ENCODE results near the gene POLN.

DNA sequence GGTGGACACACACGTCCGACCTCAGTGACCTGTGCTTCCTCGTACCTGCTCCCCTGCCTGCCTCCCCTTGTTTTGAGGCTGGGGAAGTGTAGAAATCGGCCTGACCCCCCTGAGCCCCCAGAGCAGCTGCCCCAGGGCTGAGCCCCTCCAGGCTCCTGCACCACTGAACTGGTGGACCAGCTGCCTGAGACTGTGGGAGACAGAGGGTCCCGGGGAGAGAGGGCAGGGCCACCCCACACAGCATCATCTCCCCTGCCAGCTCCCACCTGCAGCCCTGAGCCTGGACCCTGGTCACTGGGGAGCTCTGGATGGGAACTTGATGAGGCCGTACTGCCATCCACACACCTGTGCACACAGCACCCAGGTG, 197.8 kb downstream of the POLN start:
- TF ChIP-seq EZH2 (IDR thresholded peaks at IDR 0.05; ENCODE audit: low read depth, unreplicated experiment) = no peak
- TF ChIP-seq, protein P1, sequence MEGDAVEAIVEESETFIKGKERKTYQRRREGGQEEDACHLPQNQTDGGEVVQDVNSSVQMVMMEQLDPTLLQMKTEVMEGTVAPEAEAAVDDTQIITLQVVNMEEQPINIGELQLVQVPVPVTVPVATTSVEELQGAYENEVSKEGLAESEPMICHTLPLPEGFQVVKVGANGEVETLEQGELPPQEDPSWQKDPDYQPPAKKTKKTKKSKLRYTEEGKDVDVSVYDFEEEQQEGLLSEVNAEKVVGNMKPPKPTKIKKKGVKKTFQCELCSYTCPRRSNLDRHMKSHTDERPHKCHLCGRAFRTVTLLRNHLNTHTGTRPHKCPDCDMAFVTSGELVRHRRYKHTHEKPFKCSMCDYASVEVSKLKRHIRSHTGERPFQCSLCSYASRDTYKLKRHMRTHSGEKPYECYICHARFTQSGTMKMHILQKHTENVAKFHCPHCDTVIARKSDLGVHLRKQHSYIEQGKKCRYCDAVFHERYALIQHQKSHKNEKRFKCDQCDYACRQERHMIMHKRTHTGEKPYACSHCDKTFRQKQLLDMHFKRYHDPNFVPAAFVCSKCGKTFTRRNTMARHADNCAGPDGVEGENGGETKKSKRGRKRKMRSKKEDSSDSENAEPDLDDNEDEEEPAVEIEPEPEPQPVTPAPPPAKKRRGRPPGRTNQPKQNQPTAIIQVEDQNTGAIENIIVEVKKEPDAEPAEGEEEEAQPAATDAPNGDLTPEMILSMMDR (conservative IDR thresholded peaks at IDR 0.05; ENCODE audit: low read depth in 2 of 2) = no peak
- TF ChIP-seq POLR2AphosphoS5 (IDR thresholded peaks at IDR 0.05; ENCODE audit: low read depth) = no peak
- no peak for TF ChIP-seq CREB1 (CRISPR knock-in tag; IDR thresholded peaks at IDR 0.05; ENCODE audit: low read depth)
- TF ChIP-seq EZH2phosphoT487 (IDR thresholded peaks at IDR 0.05; ENCODE audit: unreplicated experiment) = no peak
- TF ChIP-seq JUNB (IDR thresholded peaks at IDR 0.05; ENCODE audit: unreplicated experiment) = no peak
- TF ChIP-seq, protein P2, sequence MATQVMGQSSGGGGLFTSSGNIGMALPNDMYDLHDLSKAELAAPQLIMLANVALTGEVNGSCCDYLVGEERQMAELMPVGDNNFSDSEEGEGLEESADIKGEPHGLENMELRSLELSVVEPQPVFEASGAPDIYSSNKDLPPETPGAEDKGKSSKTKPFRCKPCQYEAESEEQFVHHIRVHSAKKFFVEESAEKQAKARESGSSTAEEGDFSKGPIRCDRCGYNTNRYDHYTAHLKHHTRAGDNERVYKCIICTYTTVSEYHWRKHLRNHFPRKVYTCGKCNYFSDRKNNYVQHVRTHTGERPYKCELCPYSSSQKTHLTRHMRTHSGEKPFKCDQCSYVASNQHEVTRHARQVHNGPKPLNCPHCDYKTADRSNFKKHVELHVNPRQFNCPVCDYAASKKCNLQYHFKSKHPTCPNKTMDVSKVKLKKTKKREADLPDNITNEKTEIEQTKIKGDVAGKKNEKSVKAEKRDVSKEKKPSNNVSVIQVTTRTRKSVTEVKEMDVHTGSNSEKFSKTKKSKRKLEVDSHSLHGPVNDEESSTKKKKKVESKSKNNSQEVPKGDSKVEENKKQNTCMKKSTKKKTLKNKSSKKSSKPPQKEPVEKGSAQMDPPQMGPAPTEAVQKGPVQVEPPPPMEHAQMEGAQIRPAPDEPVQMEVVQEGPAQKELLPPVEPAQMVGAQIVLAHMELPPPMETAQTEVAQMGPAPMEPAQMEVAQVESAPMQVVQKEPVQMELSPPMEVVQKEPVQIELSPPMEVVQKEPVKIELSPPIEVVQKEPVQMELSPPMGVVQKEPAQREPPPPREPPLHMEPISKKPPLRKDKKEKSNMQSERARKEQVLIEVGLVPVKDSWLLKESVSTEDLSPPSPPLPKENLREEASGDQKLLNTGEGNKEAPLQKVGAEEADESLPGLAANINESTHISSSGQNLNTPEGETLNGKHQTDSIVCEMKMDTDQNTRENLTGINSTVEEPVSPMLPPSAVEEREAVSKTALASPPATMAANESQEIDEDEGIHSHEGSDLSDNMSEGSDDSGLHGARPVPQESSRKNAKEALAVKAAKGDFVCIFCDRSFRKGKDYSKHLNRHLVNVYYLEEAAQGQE (IDR thresholded peaks at IDR 0.05; ENCODE audit: unreplicated experiment) = no peak
- TF ChIP-seq STAT1 (IDR thresholded peaks at IDR 0.05; ENCODE audit: unreplicated experiment) = no peak
- TF ChIP-seq, protein P3, sequence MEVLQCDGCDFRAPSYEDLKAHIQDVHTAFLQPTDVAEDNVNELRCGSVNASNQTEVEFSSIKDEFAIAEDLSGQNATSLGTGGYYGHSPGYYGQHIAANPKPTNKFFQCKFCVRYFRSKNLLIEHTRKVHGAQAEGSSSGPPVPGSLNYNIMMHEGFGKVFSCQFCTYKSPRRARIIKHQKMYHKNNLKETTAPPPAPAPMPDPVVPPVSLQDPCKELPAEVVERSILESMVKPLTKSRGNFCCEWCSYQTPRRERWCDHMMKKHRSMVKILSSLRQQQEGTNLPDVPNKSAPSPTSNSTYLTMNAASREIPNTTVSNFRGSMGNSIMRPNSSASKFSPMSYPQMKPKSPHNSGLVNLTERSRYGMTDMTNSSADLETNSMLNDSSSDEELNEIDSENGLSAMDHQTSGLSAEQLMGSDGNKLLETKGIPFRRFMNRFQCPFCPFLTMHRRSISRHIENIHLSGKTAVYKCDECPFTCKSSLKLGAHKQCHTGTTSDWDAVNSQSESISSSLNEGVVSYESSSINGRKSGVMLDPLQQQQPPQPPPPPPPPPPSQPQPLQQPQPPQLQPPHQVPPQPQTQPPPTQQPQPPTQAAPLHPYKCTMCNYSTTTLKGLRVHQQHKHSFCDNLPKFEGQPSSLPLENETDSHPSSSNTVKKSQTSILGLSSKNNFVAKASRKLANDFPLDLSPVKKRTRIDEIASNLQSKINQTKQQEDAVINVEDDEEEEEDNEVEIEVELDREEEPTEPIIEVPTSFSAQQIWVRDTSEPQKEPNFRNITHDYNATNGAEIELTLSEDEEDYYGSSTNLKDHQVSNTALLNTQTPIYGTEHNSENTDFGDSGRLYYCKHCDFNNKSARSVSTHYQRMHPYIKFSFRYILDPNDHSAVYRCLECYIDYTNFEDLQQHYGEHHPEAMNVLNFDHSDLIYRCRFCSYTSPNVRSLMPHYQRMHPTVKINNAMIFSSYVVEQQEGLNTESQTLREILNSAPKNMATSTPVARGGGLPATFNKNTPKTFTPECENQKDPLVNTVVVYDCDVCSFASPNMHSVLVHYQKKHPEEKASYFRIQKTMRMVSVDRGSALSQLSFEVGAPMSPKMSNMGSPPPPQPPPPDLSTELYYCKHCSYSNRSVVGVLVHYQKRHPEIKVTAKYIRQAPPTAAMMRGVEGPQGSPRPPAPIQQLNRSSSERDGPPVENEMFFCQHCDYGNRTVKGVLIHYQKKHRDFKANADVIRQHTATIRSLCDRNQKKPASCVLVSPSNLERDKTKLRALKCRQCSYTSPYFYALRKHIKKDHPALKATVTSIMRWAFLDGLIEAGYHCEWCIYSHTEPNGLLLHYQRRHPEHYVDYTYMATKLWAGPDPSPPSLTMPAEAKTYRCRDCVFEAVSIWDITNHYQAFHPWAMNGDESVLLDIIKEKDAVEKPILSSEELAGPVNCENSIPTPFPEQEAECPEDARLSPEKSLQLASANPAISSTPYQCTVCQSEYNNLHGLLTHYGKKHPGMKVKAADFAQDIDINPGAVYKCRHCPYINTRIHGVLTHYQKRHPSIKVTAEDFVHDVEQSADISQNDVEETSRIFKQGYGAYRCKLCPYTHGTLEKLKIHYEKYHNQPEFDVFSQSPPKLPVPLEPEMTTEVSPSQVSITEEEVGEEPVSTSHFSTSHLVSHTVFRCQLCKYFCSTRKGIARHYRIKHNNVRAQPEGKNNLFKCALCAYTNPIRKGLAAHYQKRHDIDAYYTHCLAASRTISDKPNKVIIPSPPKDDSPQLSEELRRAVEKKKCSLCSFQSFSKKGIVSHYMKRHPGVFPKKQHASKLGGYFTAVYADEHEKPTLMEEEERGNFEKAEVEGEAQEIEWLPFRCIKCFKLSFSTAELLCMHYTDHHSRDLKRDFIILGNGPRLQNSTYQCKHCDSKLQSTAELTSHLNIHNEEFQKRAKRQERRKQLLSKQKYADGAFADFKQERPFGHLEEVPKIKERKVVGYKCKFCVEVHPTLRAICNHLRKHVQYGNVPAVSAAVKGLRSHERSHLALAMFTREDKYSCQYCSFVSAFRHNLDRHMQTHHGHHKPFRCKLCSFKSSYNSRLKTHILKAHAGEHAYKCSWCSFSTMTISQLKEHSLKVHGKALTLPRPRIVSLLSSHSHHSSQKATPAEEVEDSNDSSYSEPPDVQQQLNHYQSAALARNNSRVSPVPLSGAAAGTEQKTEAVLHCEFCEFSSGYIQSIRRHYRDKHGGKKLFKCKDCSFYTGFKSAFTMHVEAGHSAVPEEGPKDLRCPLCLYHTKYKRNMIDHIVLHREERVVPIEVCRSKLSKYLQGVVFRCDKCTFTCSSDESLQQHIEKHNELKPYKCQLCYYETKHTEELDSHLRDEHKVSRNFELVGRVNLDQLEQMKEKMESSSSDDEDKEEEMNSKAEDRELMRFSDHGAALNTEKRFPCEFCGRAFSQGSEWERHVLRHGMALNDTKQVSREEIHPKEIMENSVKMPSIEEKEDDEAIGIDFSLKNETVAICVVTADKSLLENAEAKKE (CRISPR knock-in tag; IDR thresholded peaks at IDR 0.05) = no peak
- no peak for TF ChIP-seq ZNF331 (CRISPR knock-in tag; IDR thresholded peaks at IDR 0.05; ENCODE audit: low read depth)
- no peak for TF ChIP-seq NANOG (IDR thresholded peaks at IDR 0.05; ENCODE audit: borderline replicate concordance)
- TF ChIP-seq, protein P4, sequence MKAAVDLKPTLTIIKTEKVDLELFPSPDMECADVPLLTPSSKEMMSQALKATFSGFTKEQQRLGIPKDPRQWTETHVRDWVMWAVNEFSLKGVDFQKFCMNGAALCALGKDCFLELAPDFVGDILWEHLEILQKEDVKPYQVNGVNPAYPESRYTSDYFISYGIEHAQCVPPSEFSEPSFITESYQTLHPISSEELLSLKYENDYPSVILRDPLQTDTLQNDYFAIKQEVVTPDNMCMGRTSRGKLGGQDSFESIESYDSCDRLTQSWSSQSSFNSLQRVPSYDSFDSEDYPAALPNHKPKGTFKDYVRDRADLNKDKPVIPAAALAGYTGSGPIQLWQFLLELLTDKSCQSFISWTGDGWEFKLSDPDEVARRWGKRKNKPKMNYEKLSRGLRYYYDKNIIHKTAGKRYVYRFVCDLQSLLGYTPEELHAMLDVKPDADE (IDR thresholded peaks at IDR 0.05) = no peak
- TF ChIP-seq ZNF114 (CRISPR knock-in tag; IDR thresholded peaks at IDR 0.05) = no peak
